BE2C (cell line): Measurements from ENCODE around the gene PTPRM.

ENCODE experiments used
- DNase-seq: peaks from one replicate; pipeline ENCODE4 v3.0.0-alpha.2; 2020
- H3K27me3 ChIP-seq: fragments of 250-450 bp; sonication (Bioruptor Pico); 2 replicates; pipeline ENCODE4 v1.5.1; 2020; ENCODE audit warnings: mild to moderate bottlenecking
- H3K36me3 ChIP-seq: fragments of 250-450 bp; sonication (Bioruptor Pico); 2 replicates; pipeline ENCODE4 v1.5.1; 2020; ENCODE audit warnings: mild to moderate bottlenecking
- H3K4me1 ChIP-seq: fragments of 250-450 bp; sonication (Bioruptor Pico); 2 replicates; pipeline ENCODE4 v1.5.1; 2020
- H3K4me3 ChIP-seq: 2 replicates; pipeline ENCODE4 v1.5.1; 2011; ENCODE audit warnings: low read depth, low read length
- H3K9me3 ChIP-seq: fragments of 250-450 bp; sonication (Bioruptor Pico); 2 replicates; pipeline ENCODE4 v1.5.1; 2020
- CTCF ChIP-seq: IDR thresholded peaks from 2 replicates; pipeline ENCODE4 v1.5.1; 2012; ENCODE audit warnings: mild to moderate bottlenecking, low read depth, low read length

The PTPRM gene

GRCh38 chr18:7579176-7579917 lies 12.2 kb downstream of the PTPRM start:
- Histone ChIP-seq H3K4me1 (no peaks in the 10 kb centered on the region), H3K9me3 (no peaks in the 10 kb centered on the region), H3K36me3 (no peaks in the 10 kb centered on the region), H3K4me3 (no peak overlapping the region), H3K27me3 (no peaks in the 10 kb centered on the region)
- TF ChIP-seq CTCF: no peak
- DNase-seq: no peak

GRCh38 chr18:7579918-7580542 lies 12.9 kb downstream of the PTPRM start:
- no peak overlapping the region for H3K4me3 ChIP-seq
- DNase-seq: no peak
- no peaks in the 10 kb centered on the region for H3K4me1 ChIP-seq
- no peaks in the 10 kb centered on the region for H3K36me3 ChIP-seq
- no peaks in the 10 kb centered on the region for H3K27me3 ChIP-seq
- no peaks in the 10 kb centered on the region for H3K9me3 ChIP-seq
- no peak for TF ChIP-seq CTCF

- DNase-seq: no peak
- H3K9me3 ChIP-seq: no peaks in the 10 kb centered on the region
- H3K36me3 ChIP-seq: no peaks in the 10 kb centered on the region
- no peak overlapping the region for H3K4me3 ChIP-seq
- H3K27me3 ChIP-seq: no peaks in the 10 kb centered on the region
- H3K4me1 ChIP-seq: no peaks in the 10 kb centered on the region
- no peak for TF ChIP-seq CTCF
Measured at GRCh38 chr18:7584646-7585275, 17.6 kb downstream of the PTPRM start.

GRCh38 chr18:7585276-7585670 lies 18.2 kb downstream of the PTPRM start:
- H3K36me3 ChIP-seq: no peaks in the 10 kb centered on the region
- no peak for TF ChIP-seq CTCF
- no peak overlapping the region for H3K4me3 ChIP-seq
- no peaks in the 10 kb centered on the region for H3K4me1 ChIP-seq
- H3K9me3 ChIP-seq: no peaks in the 10 kb centered on the region
- no peaks in the 10 kb centered on the region for H3K27me3 ChIP-seq
- no peak for DNase-seq

GRCh38 chr18:7586379-7586778 lies 19.3 kb downstream of the PTPRM start:
- DNase-seq: no peak
- no peaks in the 10 kb centered on the region for H3K27me3 ChIP-seq

More at GRCh38 chr18:7586379-7586778, 19.3 kb downstream of the PTPRM start:
- no peak for TF ChIP-seq CTCF
- Histone ChIP-seq H3K4me1 (no peaks in the 10 kb centered on the region), H3K9me3 (no peaks in the 10 kb centered on the region), H3K4me3 (no peak overlapping the region), H3K36me3 (no peaks in the 10 kb centered on the region)
